ENCODE measurements around the gene TFEB.

Gene TFEB

GRCh38 chr6:41687501-41688175 is 47.8 kb downstream of the TFEB start:
- DNase-seq = no peak

- no peak for DNase-seq
These were observed 49.6 kb downstream of the TFEB start for GRCh38 chr6:41685641-41686380.

GRCh38 chr6:41684311-41685180 is 50.9 kb downstream of the TFEB start:
- no peak for DNase-seq

GRCh38 chr6:41683523-41684310 is 51.7 kb downstream of the TFEB start:
- DNase-seq = peak; percentile 51

GRCh38 chr6:41683273-41683522 is 52.2 kb downstream of the TFEB start:
- DNase-seq = no peak

- DNase-seq = no peak
These were observed 52.7 kb downstream of the TFEB start for GRCh38 chr6:41682497-41683272.

GRCh38 chr6:41682056-41682477 is 53.3 kb downstream of the TFEB start:
- peak; percentile 66 for DNase-seq

- DNase-seq = no peak
These were observed 55.0 kb downstream of the TFEB start for GRCh38 chr6:41680182-41680965.

- DNase-seq = no peak
These were observed 55.7 kb downstream of the TFEB start for GRCh38 chr6:41679696-41680095.

- no peak for DNase-seq
These were observed 56.8 kb downstream of the TFEB start for GRCh38 chr6:41678511-41679084.

GRCh38 chr6:41677124-41677921 is 58.1 kb downstream of the TFEB start:
- DNase-seq = no peak

GRCh38 chr6:41676431-41676830 is 59.0 kb downstream of the TFEB start:
- no peak for DNase-seq

- no peak for DNase-seq
These were observed 59.4 kb downstream of the TFEB start for GRCh38 chr6:41675992-41676391.

- no peak for DNase-seq
These were observed 60.1 kb downstream of the TFEB start for GRCh38 chr6:41675176-41675775.

- DNase-seq = no peak
These were observed 61.0 kb downstream of the TFEB start for GRCh38 chr6:41674231-41675000.

GRCh38 chr6:41673704-41674000 is 61.8 kb downstream of the TFEB start:
- no peak for DNase-seq

- DNase-seq = no peak
These were observed 62.3 kb downstream of the TFEB start for GRCh38 chr6:41672816-41673703.

GRCh38 chr6:41672016-41672415 is 63.4 kb downstream of the TFEB start:
- no peak for DNase-seq
